HG03045 (cell line): ENCODE measurements around the gene BPTF.
"Not testable (repeated sequence)": the region's sequence is repeated elsewhere in the genome, so short reads cannot be mapped to it uniquely, and the experiment has no call there.

Experiments used
- ATAC-seq: cut with Tn5 transposase; IDR thresholded peaks from one replicate; pipeline ENCODE4 v1.9.1; 2021; ENCODE audit warnings: mild to moderate bottlenecking, moderate library complexity; ENCODE audit not compliant: unreplicated experiment

Gene BPTF

GRCh38 chr17:68006797-68007196, 181.5 kb downstream of the BPTF start:
- no peak for ATAC-seq

- ATAC-seq = no peak
Measured at GRCh38 chr17:68011199-68011665, 185.9 kb downstream of the BPTF start.

GRCh38 chr17:68013385-68013784, 188.1 kb downstream of the BPTF start:
- no peak for ATAC-seq

GRCh38 chr17:68015081-68015723, 189.9 kb downstream of the BPTF start:
- ATAC-seq = no peak

- ATAC-seq = no peak
Measured at GRCh38 chr17:68016838-68017237, 191.5 kb downstream of the BPTF start.

- ATAC-seq = not testable (repeated sequence)
Measured at GRCh38 chr17:68018493-68018892, 193.2 kb downstream of the BPTF start.

- no peak for ATAC-seq
Measured at GRCh38 chr17:68019336-68019674, 194.0 kb downstream of the BPTF start.

- peak; percentile 78 for ATAC-seq
Measured at GRCh38 chr17:68019675-68020408, 194.5 kb downstream of the BPTF start.

GRCh38 chr17:68020409-68020756, 195.1 kb downstream of the BPTF start:
- no peak for ATAC-seq

- ATAC-seq = not testable (repeated sequence)
Measured at GRCh38 chr17:68020791-68021190, 195.5 kb downstream of the BPTF start.

- no peak for ATAC-seq
Measured at GRCh38 chr17:68021963-68022362, 196.7 kb downstream of the BPTF start.

- ATAC-seq = not testable (repeated sequence)
Measured at GRCh38 chr17:68022547-68022946, 197.2 kb downstream of the BPTF start.

- ATAC-seq = no peak
Measured at GRCh38 chr17:68029512-68030215, 204.4 kb downstream of the BPTF start.
